ENCODE data around the gene MAP7D3.

DNA sequence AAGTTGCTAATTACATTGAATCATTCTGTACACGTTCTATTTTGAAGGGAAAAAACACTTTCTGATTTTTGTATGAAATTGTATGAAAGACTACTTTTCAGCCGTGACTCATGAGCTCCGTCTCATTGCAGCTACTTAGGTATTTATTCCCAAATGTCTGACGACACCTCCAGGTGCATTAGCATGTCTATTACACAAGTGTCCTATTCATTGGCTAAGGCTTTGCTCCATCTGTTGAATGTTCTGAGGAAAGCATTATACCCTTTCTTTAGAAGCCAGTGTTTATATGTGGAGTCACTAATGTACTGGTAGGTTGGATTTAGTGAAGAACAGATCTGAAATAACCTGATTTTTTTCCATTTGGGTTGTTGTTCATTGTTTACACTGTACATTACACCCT lies 51.8 kb downstream of the MAP7D3 start:
- TF ChIP-seq, protein P1, sequence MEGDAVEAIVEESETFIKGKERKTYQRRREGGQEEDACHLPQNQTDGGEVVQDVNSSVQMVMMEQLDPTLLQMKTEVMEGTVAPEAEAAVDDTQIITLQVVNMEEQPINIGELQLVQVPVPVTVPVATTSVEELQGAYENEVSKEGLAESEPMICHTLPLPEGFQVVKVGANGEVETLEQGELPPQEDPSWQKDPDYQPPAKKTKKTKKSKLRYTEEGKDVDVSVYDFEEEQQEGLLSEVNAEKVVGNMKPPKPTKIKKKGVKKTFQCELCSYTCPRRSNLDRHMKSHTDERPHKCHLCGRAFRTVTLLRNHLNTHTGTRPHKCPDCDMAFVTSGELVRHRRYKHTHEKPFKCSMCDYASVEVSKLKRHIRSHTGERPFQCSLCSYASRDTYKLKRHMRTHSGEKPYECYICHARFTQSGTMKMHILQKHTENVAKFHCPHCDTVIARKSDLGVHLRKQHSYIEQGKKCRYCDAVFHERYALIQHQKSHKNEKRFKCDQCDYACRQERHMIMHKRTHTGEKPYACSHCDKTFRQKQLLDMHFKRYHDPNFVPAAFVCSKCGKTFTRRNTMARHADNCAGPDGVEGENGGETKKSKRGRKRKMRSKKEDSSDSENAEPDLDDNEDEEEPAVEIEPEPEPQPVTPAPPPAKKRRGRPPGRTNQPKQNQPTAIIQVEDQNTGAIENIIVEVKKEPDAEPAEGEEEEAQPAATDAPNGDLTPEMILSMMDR (IDR thresholded peaks at IDR 0.05) = no peak
- no peak for TF ChIP-seq POLR2A (IDR thresholded peaks at IDR 0.05)
